HepG2 (cell line): ENCODE measurements around the gene CHKA. TPM values are rescaled to one million over a fixed set of nuclear protein-coding genes. Genes with fewer than 3 reads are reported as not detected.
A peak's percentile ranks its signal among the peaks of the same experiment; 100 is the strongest.

ENCODE experiments used
- EZH2 ChIP-seq: conservative IDR thresholded peaks from 2 replicates; pipeline ENCODE4 v1.6.1; 2012; ENCODE audit warnings: mild to moderate bottlenecking, low read depth, low read length, moderate library complexity
- GABPA ChIP-seq, 2 experiments: IDR thresholded peaks; 2 replicates each; pipeline ENCODE4 v1.6.1; 2011 to 2016; ENCODE audit warnings: low read depth in 2 of 2, low read length in 1 of 2, missing biosample characterization in 1 of 2, missing genetic modification characterization in 1 of 2
- IRF9 ChIP-seq: sonication (generic); formaldehyde crosslinking; IDR thresholded peaks from 2 replicates; pipeline ENCODE4 v1.8.0; 2022; ENCODE audit warnings: missing genetic modification reagents, mild to moderate bottlenecking, borderline replicate concordance
- KDM4B ChIP-seq: sonication (generic); formaldehyde crosslinking; IDR thresholded peaks from 2 replicates; pipeline ENCODE4 v1.4.0; 2020; ENCODE audit warnings: missing genetic modification reagents
- KLF11 ChIP-seq: IDR thresholded peaks from 2 replicates; pipeline ENCODE4 v1.6.1; 2016; ENCODE audit warnings: missing compliant biosample characterization
- MTERF4 ChIP-seq: sonication (generic); formaldehyde crosslinking; IDR thresholded peaks from 2 replicates; pipeline ENCODE4 v1.8.0; 2023; ENCODE audit warnings: mild to moderate bottlenecking, missing genetic modification reagents
- MXD4 ChIP-seq: IDR thresholded peaks from 2 replicates; pipeline ENCODE4 v1.6.1; 2016; ENCODE audit warnings: mild to moderate bottlenecking, missing biosample characterization, missing genetic modification reagents
- NCOA5 ChIP-seq: sonication (generic); formaldehyde crosslinking; IDR thresholded peaks from 2 replicates; pipeline ENCODE4 v1.4.0; 2020; ENCODE audit warnings: missing genetic modification reagents
- NFIC ChIP-seq: IDR thresholded peaks from 2 replicates; pipeline ENCODE4 v1.6.1; 2012; ENCODE audit warnings: mild to moderate bottlenecking, low read length, inconsistent platforms
- POGK ChIP-seq: sonication (generic); formaldehyde crosslinking; conservative IDR thresholded peaks from 2 replicates; pipeline ENCODE4 v1.8.0; 2022; ENCODE audit warnings: mild to moderate bottlenecking, moderate library complexity, missing genetic modification reagents
- RBM39 ChIP-seq: fragments of 200-400 bp; formaldehyde crosslinking; IDR thresholded peaks from one replicate; pipeline ENCODE4 v1.6.1; 2018; ENCODE audit warnings: antibody characterized with exemption, mild to moderate bottlenecking, low read depth, low read length; ENCODE audit not compliant: poor library complexity, severe bottlenecking
- SAFB2 ChIP-seq: sonication (generic); formaldehyde crosslinking; IDR thresholded peaks from 2 replicates; pipeline ENCODE4 v1.5.1; 2020; ENCODE audit warnings: missing genetic modification reagents, low read depth, mild to moderate bottlenecking, borderline replicate concordance
- TBX3 ChIP-seq: fragments of 450-650 bp; IDR thresholded peaks from 2 replicates; pipeline ENCODE4 v1.6.1; 2017; ENCODE audit warnings: antibody characterized with exemption, mild to moderate bottlenecking, inconsistent platforms, borderline replicate concordance
- ZC3H13 ChIP-seq: sonication (generic); formaldehyde crosslinking; IDR thresholded peaks from 2 replicates; pipeline ENCODE4 v1.8.1; 2023; ENCODE audit warnings: mild to moderate bottlenecking, missing genetic modification reagents, moderate library complexity
- ZNF468 ChIP-seq: sonication (generic); formaldehyde crosslinking; IDR thresholded peaks from 2 replicates; pipeline ENCODE4 v1.8.0; 2022; ENCODE audit warnings: mild to moderate bottlenecking, moderate library complexity, missing genetic modification reagents
- ZNF782 ChIP-seq: sonication (generic); formaldehyde crosslinking; IDR thresholded peaks from 2 replicates; pipeline ENCODE4 v1.4.0; 2020; ENCODE audit warnings: missing genetic modification reagents, mild to moderate bottlenecking, borderline replicate concordance
- polyA plus RNA-seq, 8 experiments: library from polyadenylated mRNA; depleted of rRNA in 3 of 8; stranded (reverse) in 7 of 8; unstranded in 1 of 8; fragments of >200 nt; fragmentation: Illumina TruSeq in 4 of 8; extraction: Trizol in 4 of 8; gene quantifications; 2 replicates each; pipeline versions ENCODE4 v1.2.1 to v1.2.3, GENCODE V29; 2011 to 2016; ENCODE audit warnings: low read depth in 4 of 8, missing spikeins in 1 of 8, mixed read lengths in 1 of 8; ENCODE audit not compliant: insufficient read depth in 1 of 8
- total RNA-seq, 5 experiments: library from RNA; depleted of rRNA; stranded (reverse); fragments of >200 nt; fragmentation: Illumina TruSeq; extraction: Trizol; gene quantifications; 2 replicates each; pipeline ENCODE4 v1.2.3, GENCODE V29; 2016; ENCODE audit warnings: low read depth in 1 of 5
- TF ChIP-seq, protein P1 (sequence below): sonication (generic); formaldehyde crosslinking; IDR thresholded peaks from 2 replicates; pipeline ENCODE4 v1.4.0; 2020; ENCODE audit warnings: missing genetic modification reagents
- TF ChIP-seq, protein P2 (sequence below), 2 experiments: sonication (generic) in 1 of 2; formaldehyde crosslinking in 1 of 2; IDR thresholded peaks; 2 replicates each; pipeline versions ENCODE4 v1.5.1 to v1.6.1; 2011 to 2020; ENCODE audit warnings: borderline replicate concordance in 1 of 2, low read depth in 1 of 2, low read length in 1 of 2, mild to moderate bottlenecking in 1 of 2, missing genetic modification reagents in 1 of 2, moderate library complexity in 1 of 2
- TF ChIP-seq, protein P3 (sequence below): IDR thresholded peaks from 2 replicates; pipeline ENCODE4 v1.6.1; 2016; ENCODE audit warnings: missing compliant biosample characterization, missing genetic modification reagents, borderline replicate concordance

The CHKA gene
- total and polyA plus RNA-seq, 2 of the 13 experiments (the other 11 are each of a cell fraction or from before 2014, with no cell fraction given): 71.6 to 92.7 TPM

GRCh38 chr11:68030318-68031143 lies 90.7 kb downstream of the CHKA start, which contains the start of gene NDUFS8 (continued):
- TF ChIP-seq, protein P1, sequence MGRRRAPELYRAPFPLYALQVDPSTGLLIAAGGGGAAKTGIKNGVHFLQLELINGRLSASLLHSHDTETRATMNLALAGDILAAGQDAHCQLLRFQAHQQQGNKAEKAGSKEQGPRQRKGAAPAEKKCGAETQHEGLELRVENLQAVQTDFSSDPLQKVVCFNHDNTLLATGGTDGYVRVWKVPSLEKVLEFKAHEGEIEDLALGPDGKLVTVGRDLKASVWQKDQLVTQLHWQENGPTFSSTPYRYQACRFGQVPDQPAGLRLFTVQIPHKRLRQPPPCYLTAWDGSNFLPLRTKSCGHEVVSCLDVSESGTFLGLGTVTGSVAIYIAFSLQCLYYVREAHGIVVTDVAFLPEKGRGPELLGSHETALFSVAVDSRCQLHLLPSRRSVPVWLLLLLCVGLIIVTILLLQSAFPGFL (CRISPR knock-in tag): no peak
- no peak for TF ChIP-seq MTERF4 (CRISPR knock-in tag)
- TF ChIP-seq GABPA (IDR thresholded peaks at IDR 0.05; ENCODE audit: low read depth, low read length): no peak
- TF ChIP-seq GABPA (CRISPR knock-in tag; IDR thresholded peaks at IDR 0.05; ENCODE audit: low read depth): peak; percentile 93
- peak; percentile 75 for TF ChIP-seq RBM39
- peak; percentile 60; the same call in 1 of the 2 replicates for TF ChIP-seq ZNF782 (CRISPR knock-in tag)
- TF ChIP-seq SAFB2 (CRISPR knock-in tag): no peak
- TF ChIP-seq MXD4 (CRISPR knock-in tag): peak; percentile 61; the same call in 1 of the 2 replicates
- TF ChIP-seq ZC3H13 (CRISPR knock-in tag): no peak
- no peak for TF ChIP-seq NCOA5 (CRISPR knock-in tag)
- no peak; the same call in none of the 2 replicates for TF ChIP-seq IRF9 (CRISPR knock-in tag)
- peak; percentile 65 for TF ChIP-seq POGK (CRISPR knock-in tag)
- no peak for TF ChIP-seq KDM4B
- no peak for TF ChIP-seq EZH2
- TF ChIP-seq KLF11: no peak
- TF ChIP-seq ZNF468 (CRISPR knock-in tag): no peak
- TF ChIP-seq, protein P2, sequence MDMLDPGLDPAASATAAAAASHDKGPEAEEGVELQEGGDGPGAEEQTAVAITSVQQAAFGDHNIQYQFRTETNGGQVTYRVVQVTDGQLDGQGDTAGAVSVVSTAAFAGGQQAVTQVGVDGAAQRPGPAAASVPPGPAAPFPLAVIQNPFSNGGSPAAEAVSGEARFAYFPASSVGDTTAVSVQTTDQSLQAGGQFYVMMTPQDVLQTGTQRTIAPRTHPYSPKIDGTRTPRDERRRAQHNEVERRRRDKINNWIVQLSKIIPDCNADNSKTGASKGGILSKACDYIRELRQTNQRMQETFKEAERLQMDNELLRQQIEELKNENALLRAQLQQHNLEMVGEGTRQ (IDR thresholded peaks at IDR 0.05; ENCODE audit: low read depth, low read length): no peak
- TF ChIP-seq, protein P2 (CRISPR knock-in tag; IDR thresholded peaks at IDR 0.05; ENCODE audit: borderline replicate concordance): no peak
- TF ChIP-seq NFIC: no peak
- TF ChIP-seq, protein P3, sequence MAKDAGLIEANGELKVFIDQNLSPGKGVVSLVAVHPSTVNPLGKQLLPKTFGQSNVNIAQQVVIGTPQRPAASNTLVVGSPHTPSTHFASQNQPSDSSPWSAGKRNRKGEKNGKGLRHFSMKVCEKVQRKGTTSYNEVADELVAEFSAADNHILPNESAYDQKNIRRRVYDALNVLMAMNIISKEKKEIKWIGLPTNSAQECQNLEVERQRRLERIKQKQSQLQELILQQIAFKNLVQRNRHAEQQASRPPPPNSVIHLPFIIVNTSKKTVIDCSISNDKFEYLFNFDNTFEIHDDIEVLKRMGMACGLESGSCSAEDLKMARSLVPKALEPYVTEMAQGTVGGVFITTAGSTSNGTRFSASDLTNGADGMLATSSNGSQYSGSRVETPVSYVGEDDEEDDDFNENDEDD (CRISPR knock-in tag): peak; percentile 30; the same call in 1 of the 2 replicates
- TF ChIP-seq TBX3: no peak
